GM23248 (cell line): Measurements from ENCODE around the gene TRIM73.
"Not testable (repeated sequence)": the region's sequence is repeated elsewhere in the genome, so short reads cannot be mapped to it uniquely, and the experiment has no call there.

Experiments
- EZH2 ChIP-seq: fragments of 200-600 bp; sonication (generic); IDR thresholded peaks from 2 replicates; pipeline ENCODE4 v1.6.1; 2018; ENCODE audit warnings: antibody characterized with exemption, mild to moderate bottlenecking; ENCODE audit not compliant: insufficient read depth, poor library complexity, severe bottlenecking
- EZH2phosphoT487 ChIP-seq: fragments of 200-600 bp; sonication (generic); IDR thresholded peaks from 2 replicates; pipeline ENCODE4 v1.6.1; 2018; ENCODE audit warnings: antibody characterized with exemption, moderate library complexity, mild to moderate bottlenecking, low read depth; ENCODE audit not compliant: insufficient read depth

- not testable (repeated sequence) for TF ChIP-seq EZH2phosphoT487, EZH2
Measured at GRCh38 chr7:75404663-75405062, 9.2 kb downstream of the TRIM73 start.
